ENCODE results near the gene PLA2G2C. TPM values are rescaled to one million over a fixed set of nuclear protein-coding genes. Genes with fewer than 3 reads are reported as not detected.

The PLA2G2C gene
- total and polyA plus RNA-seq, 2 experiments from 2014 or later: not detected

DNA sequence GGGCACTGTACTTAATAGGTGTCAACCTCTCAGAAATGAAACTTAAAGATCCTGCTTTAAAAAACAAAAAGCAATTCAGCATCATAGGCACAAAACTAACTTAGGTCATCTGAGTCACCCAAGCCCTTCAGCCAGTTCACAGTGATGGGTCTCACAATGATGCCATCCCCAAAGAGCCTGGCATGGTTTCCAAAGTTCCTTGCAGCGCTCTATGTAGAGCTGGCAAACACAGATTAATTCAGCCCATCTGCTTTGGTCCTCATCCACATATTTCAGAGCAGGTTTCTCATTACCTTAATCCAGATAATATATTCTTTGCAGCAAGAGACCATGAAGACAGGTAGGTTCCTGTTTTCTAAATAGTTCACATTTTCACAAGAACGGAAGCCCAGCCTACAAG is 14.6 kb upstream of the PLA2G2C start (continued):
- TF ChIP-seq, protein P1, sequence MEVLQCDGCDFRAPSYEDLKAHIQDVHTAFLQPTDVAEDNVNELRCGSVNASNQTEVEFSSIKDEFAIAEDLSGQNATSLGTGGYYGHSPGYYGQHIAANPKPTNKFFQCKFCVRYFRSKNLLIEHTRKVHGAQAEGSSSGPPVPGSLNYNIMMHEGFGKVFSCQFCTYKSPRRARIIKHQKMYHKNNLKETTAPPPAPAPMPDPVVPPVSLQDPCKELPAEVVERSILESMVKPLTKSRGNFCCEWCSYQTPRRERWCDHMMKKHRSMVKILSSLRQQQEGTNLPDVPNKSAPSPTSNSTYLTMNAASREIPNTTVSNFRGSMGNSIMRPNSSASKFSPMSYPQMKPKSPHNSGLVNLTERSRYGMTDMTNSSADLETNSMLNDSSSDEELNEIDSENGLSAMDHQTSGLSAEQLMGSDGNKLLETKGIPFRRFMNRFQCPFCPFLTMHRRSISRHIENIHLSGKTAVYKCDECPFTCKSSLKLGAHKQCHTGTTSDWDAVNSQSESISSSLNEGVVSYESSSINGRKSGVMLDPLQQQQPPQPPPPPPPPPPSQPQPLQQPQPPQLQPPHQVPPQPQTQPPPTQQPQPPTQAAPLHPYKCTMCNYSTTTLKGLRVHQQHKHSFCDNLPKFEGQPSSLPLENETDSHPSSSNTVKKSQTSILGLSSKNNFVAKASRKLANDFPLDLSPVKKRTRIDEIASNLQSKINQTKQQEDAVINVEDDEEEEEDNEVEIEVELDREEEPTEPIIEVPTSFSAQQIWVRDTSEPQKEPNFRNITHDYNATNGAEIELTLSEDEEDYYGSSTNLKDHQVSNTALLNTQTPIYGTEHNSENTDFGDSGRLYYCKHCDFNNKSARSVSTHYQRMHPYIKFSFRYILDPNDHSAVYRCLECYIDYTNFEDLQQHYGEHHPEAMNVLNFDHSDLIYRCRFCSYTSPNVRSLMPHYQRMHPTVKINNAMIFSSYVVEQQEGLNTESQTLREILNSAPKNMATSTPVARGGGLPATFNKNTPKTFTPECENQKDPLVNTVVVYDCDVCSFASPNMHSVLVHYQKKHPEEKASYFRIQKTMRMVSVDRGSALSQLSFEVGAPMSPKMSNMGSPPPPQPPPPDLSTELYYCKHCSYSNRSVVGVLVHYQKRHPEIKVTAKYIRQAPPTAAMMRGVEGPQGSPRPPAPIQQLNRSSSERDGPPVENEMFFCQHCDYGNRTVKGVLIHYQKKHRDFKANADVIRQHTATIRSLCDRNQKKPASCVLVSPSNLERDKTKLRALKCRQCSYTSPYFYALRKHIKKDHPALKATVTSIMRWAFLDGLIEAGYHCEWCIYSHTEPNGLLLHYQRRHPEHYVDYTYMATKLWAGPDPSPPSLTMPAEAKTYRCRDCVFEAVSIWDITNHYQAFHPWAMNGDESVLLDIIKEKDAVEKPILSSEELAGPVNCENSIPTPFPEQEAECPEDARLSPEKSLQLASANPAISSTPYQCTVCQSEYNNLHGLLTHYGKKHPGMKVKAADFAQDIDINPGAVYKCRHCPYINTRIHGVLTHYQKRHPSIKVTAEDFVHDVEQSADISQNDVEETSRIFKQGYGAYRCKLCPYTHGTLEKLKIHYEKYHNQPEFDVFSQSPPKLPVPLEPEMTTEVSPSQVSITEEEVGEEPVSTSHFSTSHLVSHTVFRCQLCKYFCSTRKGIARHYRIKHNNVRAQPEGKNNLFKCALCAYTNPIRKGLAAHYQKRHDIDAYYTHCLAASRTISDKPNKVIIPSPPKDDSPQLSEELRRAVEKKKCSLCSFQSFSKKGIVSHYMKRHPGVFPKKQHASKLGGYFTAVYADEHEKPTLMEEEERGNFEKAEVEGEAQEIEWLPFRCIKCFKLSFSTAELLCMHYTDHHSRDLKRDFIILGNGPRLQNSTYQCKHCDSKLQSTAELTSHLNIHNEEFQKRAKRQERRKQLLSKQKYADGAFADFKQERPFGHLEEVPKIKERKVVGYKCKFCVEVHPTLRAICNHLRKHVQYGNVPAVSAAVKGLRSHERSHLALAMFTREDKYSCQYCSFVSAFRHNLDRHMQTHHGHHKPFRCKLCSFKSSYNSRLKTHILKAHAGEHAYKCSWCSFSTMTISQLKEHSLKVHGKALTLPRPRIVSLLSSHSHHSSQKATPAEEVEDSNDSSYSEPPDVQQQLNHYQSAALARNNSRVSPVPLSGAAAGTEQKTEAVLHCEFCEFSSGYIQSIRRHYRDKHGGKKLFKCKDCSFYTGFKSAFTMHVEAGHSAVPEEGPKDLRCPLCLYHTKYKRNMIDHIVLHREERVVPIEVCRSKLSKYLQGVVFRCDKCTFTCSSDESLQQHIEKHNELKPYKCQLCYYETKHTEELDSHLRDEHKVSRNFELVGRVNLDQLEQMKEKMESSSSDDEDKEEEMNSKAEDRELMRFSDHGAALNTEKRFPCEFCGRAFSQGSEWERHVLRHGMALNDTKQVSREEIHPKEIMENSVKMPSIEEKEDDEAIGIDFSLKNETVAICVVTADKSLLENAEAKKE (CRISPR knock-in tag; IDR thresholded peaks at IDR 0.05): no peak
- no peak for TF ChIP-seq EZH2phosphoT487 (IDR thresholded peaks at IDR 0.05; ENCODE audit: unreplicated experiment)
- TF ChIP-seq EZH2 (IDR thresholded peaks at IDR 0.05; ENCODE audit: low read depth, unreplicated experiment): no peak
- TF ChIP-seq, protein P2, sequence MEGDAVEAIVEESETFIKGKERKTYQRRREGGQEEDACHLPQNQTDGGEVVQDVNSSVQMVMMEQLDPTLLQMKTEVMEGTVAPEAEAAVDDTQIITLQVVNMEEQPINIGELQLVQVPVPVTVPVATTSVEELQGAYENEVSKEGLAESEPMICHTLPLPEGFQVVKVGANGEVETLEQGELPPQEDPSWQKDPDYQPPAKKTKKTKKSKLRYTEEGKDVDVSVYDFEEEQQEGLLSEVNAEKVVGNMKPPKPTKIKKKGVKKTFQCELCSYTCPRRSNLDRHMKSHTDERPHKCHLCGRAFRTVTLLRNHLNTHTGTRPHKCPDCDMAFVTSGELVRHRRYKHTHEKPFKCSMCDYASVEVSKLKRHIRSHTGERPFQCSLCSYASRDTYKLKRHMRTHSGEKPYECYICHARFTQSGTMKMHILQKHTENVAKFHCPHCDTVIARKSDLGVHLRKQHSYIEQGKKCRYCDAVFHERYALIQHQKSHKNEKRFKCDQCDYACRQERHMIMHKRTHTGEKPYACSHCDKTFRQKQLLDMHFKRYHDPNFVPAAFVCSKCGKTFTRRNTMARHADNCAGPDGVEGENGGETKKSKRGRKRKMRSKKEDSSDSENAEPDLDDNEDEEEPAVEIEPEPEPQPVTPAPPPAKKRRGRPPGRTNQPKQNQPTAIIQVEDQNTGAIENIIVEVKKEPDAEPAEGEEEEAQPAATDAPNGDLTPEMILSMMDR (conservative IDR thresholded peaks at IDR 0.05; ENCODE audit: low read depth in 2 of 2): no peak

DNA sequence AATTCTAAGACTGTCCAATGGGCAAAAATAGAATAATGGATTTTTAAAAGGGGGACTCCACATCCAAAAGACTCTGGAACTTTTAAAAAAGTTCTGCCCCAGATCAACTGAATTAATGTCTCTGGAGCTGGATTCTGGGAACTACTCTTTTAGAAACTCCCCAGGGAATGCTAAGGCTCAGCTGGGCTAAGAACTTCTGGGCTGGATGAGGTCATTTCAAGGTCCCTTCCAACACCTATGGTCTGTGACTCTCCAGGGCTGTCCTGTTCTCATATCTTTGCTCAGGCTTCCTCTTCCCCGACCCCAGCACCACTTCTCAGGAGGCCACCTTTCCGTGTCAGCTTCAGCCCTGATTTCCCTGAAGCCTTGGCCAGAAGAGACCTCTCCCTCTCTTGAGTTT is 13.5 kb upstream of the PLA2G2C start:
- Histone ChIP-seq H3K27ac (ENCODE audit: low read depth) (no peak overlapping the region), H2AFZ (no peak overlapping the region), H3K4me1 (ENCODE audit: insufficient read depth) (peaks cover 2% of the 10 kb centered on the region; the same call in 1 of the 2 replicates), H3F3A (replicated peaks; ENCODE audit: low read depth) (no peaks in the 10 kb centered on the region), H3K36me3 (ENCODE audit: insufficient read depth) (no peaks in the 10 kb centered on the region), H3K4me2 (no peak overlapping the region), H4K20me1 (replicated peaks; ENCODE audit: insufficient read depth) (no peaks in the 10 kb centered on the region), H3K9me2 (ENCODE audit: insufficient read depth) (no peaks in the 10 kb centered on the region), H3K27me3 (ENCODE audit: insufficient read depth) (no peaks in the 10 kb centered on the region), H3K79me2 (replicated peaks; ENCODE audit: insufficient read depth) (no peaks in the 10 kb centered on the region), H3K4me3 (no peak overlapping the region)
- Mint-ChIP-seq H3K4me1 (peaks cover 11% of the 10 kb centered on the region), H3K4me3 (no peak overlapping the region), H3K9me3 (no peaks in the 10 kb centered on the region; the same call in 2 of the 3 replicates), H3K27me3 (ENCODE audit: insufficient read depth, low read depth, poor library complexity) (peaks cover 3% of the 10 kb centered on the region), H3K36me3 (ENCODE audit: low read depth) (no peaks in the 10 kb centered on the region), H3K27ac (no peak overlapping the region)
- no peak for ATAC-seq
- DNase-seq (ENCODE audit: low spot score): no peak
- TF ChIP-seq, protein P2 (conservative IDR thresholded peaks at IDR 0.05; ENCODE audit: low read depth in 2 of 2): no peak
- no peak for TF ChIP-seq NANOG (IDR thresholded peaks at IDR 0.05; ENCODE audit: borderline replicate concordance)
